Vagina (tissue), 2 donors: ENCODE data around the gene UBE4A.

ENCODE experiments used
- POLR2A ChIP-seq, 2 donors: fragments of 450-650 bp; IDR thresholded peaks; one replicate each; pipeline ENCODE4 v1.6.1; 2017; ENCODE audit warnings: antibody characterized with exemption in 2 of 2, mild to moderate bottlenecking in 2 of 2, moderate library complexity in 2 of 2
- POLR2AphosphoS5 ChIP-seq, 2 donors: sonication (generic); formaldehyde crosslinking; IDR thresholded peaks; one replicate each; pipeline ENCODE4 v1.9.0; 2017; ENCODE audit warnings: antibody characterized with exemption in 2 of 2, mild to moderate bottlenecking in 2 of 2, low read depth in 1 of 2; ENCODE audit not compliant: insufficient read depth in 1 of 2
- TF ChIP-seq, protein P1 (sequence below), 3 experiments: fragments of 450-650 bp in 2 of 3; fragments of 200-600 bp in 1 of 3; sonication (generic) in 1 of 3; IDR thresholded peaks; one replicate each; pipeline ENCODE4 v1.5.1; 2017 to 2019; ENCODE audit warnings: antibody characterized with exemption in 3 of 3, mild to moderate bottlenecking in 2 of 3, moderate library complexity in 2 of 3

- TF ChIP-seq, protein P1, sequence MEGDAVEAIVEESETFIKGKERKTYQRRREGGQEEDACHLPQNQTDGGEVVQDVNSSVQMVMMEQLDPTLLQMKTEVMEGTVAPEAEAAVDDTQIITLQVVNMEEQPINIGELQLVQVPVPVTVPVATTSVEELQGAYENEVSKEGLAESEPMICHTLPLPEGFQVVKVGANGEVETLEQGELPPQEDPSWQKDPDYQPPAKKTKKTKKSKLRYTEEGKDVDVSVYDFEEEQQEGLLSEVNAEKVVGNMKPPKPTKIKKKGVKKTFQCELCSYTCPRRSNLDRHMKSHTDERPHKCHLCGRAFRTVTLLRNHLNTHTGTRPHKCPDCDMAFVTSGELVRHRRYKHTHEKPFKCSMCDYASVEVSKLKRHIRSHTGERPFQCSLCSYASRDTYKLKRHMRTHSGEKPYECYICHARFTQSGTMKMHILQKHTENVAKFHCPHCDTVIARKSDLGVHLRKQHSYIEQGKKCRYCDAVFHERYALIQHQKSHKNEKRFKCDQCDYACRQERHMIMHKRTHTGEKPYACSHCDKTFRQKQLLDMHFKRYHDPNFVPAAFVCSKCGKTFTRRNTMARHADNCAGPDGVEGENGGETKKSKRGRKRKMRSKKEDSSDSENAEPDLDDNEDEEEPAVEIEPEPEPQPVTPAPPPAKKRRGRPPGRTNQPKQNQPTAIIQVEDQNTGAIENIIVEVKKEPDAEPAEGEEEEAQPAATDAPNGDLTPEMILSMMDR (IDR thresholded peaks at IDR 0.05), result no peak
- TF ChIP-seq POLR2A (IDR thresholded peaks at IDR 0.05), result no peak
- no peak for TF ChIP-seq POLR2AphosphoS5 (IDR thresholded peaks at IDR 0.05; ENCODE audit: insufficient read depth in 1 of 2, low read depth in 1 of 2)
These were observed 42.6 kb downstream of the UBE4A start for GRCh38 chr11:118401880-118402590.
